Measurements from ENCODE around the gene AFAP1. TPM values are rescaled to one million over a fixed set of nuclear protein-coding genes. Genes with fewer than 3 reads are reported as not detected.

Gene AFAP1
- total RNA-seq, 5 donors from 2014 or later (not counting 1 experiment from before 2014, with no cell fraction given): 4.8 to 34.8 (median 20.3) TPM

GRCh38 chr4:7845493-7846128 lies 94.0 kb downstream of the AFAP1 start:
- Histone ChIP-seq H3K9me3 (no peaks in the 10 kb centered on the region), H3K27me3 (replicated peaks in 1 of 2; ENCODE audit: control insufficient read depth in 2 of 2, extremely low read depth in 1 of 2, insufficient read depth in 2 of 2, low read length in 1 of 2) (no peaks in the 10 kb centered on the region), H3K4me3 (ENCODE audit: control insufficient read depth in 1 of 2, extremely low read depth in 1 of 2, low read length in 1 of 2) (no peak overlapping the region), H3K4me1 (ENCODE audit: control insufficient read depth in 1 of 2, extremely low read depth in 1 of 2, insufficient read depth in 2 of 2, low read length in 2 of 2) (peaks cover 0 to 23% of the 10 kb centered on the region in 2 experiments), H3K36me3 (ENCODE audit: control insufficient read depth in 2 of 2, extremely low read depth in 1 of 2, insufficient read depth in 1 of 2, low read length in 1 of 2) (peaks cover 4% of the 10 kb centered on the region in 2 donors), H3K27ac (ENCODE audit: low read length) (no peak overlapping the region)
- no peak overlapping the region for H3K4me3 Mint-ChIP-seq
- peaks cover 38% of the 10 kb centered on the region for H3K36me3 Mint-ChIP-seq
- H3K4me1 Mint-ChIP-seq: peaks cover 13 to 55% (median 32%) of the 10 kb centered on the region in 3 donors
- POLR2A ChIA-PET: no interaction called here
- H3K27ac Mint-ChIP-seq: no peak overlapping the region
- CTCF ChIA-PET: interaction anchor here (0.5 to 1.3 kb wide), 9 partner anchors 9 to 606 kb away, joined by 3 to 9 read pairs (median 4); no protein-coding TSS in a partner anchor
- DNase-seq: peak in 8 of 35 experiments; percentile 13 to 45 (median 34)
- WGBS (ENCODE audit: insufficient coverage): 81% methylated on average over 9 of the region's 13 CpGs
- peak in 2 of 4 experiments; percentile 44 to 46 for ATAC-seq (replicated peaks in 1 of 4)
- peaks cover 0 to 5% of the 10 kb centered on the region in 2 donors for H3K27me3 Mint-ChIP-seq
- no peaks in the 10 kb centered on the region for H3K9me3 Mint-ChIP-seq

- no peak overlapping the region for H3K27ac ChIP-seq (ENCODE audit: low read length)
- peaks cover 13 to 45% (median 25%) of the 10 kb centered on the region in 3 donors for H3K4me1 Mint-ChIP-seq
- ChIA-PET CTCF (interaction anchor here in 1 of 2 donors (1.0 to 1.6 kb wide), 7 partner anchors 11 to 95 kb away, joined by 3 to 16 read pairs (median 6); partner anchors contain the start of gene AFAP1), POLR2A (interaction anchor here in 1 of 2 donors (0.7 to 1.1 kb wide), 2 partner anchors 14 to 16 kb away, joined by 3 read pairs; no protein-coding TSS in a partner anchor)
- peaks cover 0 to 20% of the 10 kb centered on the region in 2 experiments for H3K4me1 ChIP-seq (ENCODE audit: control insufficient read depth in 1 of 2, extremely low read depth in 1 of 2, insufficient read depth in 2 of 2, low read length in 2 of 2)
- peaks cover 45% of the 10 kb centered on the region for H3K36me3 Mint-ChIP-seq
- peak overlapping the region in 1 of 2 donors; percentile 69 for H3K27ac Mint-ChIP-seq
- H3K9me3 Mint-ChIP-seq: no peaks in the 10 kb centered on the region
- ATAC-seq (replicated peaks in 1 of 4) (no peak), DNase-seq (no peak)
- 74% methylated on average over 8 of the region's 11 CpGs for WGBS (ENCODE audit: insufficient coverage)
- H3K27me3 Mint-ChIP-seq: peaks cover 0 to 5% of the 10 kb centered on the region in 2 donors
- no peaks in the 10 kb centered on the region for H3K9me3 ChIP-seq
- H3K27me3 ChIP-seq (replicated peaks in 1 of 2; ENCODE audit: control insufficient read depth in 2 of 2, extremely low read depth in 1 of 2, insufficient read depth in 2 of 2, low read length in 1 of 2): no peaks in the 10 kb centered on the region
- H3K36me3 ChIP-seq (ENCODE audit: control insufficient read depth in 2 of 2, extremely low read depth in 1 of 2, insufficient read depth in 1 of 2, low read length in 1 of 2): peaks cover 4% of the 10 kb centered on the region in 2 donors
- no peak overlapping the region for H3K4me3 ChIP-seq (ENCODE audit: control insufficient read depth in 1 of 2, extremely low read depth in 1 of 2, low read length in 1 of 2)
- no peak overlapping the region for H3K4me3 Mint-ChIP-seq
These were observed 95.1 kb downstream of the AFAP1 start for GRCh38 chr4:7844594-7844991.

- Histone ChIP-seq H3K4me1 (ENCODE audit: control insufficient read depth in 1 of 2, extremely low read depth in 1 of 2, insufficient read depth in 2 of 2, low read length in 2 of 2) (peaks cover 0 to 19% of the 10 kb centered on the region in 2 experiments), H3K27ac (ENCODE audit: low read length) (no peak overlapping the region), H3K36me3 (ENCODE audit: control insufficient read depth in 2 of 2, extremely low read depth in 1 of 2, insufficient read depth in 1 of 2, low read length in 1 of 2) (peaks cover 4% of the 10 kb centered on the region in 2 donors), H3K9me3 (no peaks in the 10 kb centered on the region), H3K4me3 (ENCODE audit: control insufficient read depth in 1 of 2, extremely low read depth in 1 of 2, low read length in 1 of 2) (no peak overlapping the region), H3K27me3 (replicated peaks in 1 of 2; ENCODE audit: control insufficient read depth in 2 of 2, extremely low read depth in 1 of 2, insufficient read depth in 2 of 2, low read length in 1 of 2) (no peaks in the 10 kb centered on the region)
- Mint-ChIP-seq H3K4me1 (peaks cover 13 to 41% (median 24%) of the 10 kb centered on the region in 3 donors), H3K4me3 (peak overlapping the region in 1 of 3 donors; percentile 15), H3K36me3 (peaks cover 48% of the 10 kb centered on the region), H3K27ac (peak overlapping the region; percentile 53 to 69), H3K9me3 (no peaks in the 10 kb centered on the region), H3K27me3 (peaks cover 0 to 5% of the 10 kb centered on the region in 2 donors)
- CTCF ChIA-PET: interaction anchor here (0.5 to 1.6 kb wide), 14 partner anchors 11 to 1124 kb away, joined by 3 to 16 read pairs (median 3); partner anchors contain the start of gene AFAP1 (in 1 of the 2)
- peak in 33 of 35 experiments; percentile 19 to 81 (median 50) for DNase-seq
- peak; percentile 68 to 91 (median 84) for ATAC-seq (replicated peaks in 1 of 4)
- 32% methylated on average over 7 of the region's 11 CpGs for WGBS (ENCODE audit: insufficient coverage)
- POLR2A ChIA-PET: interaction anchor here in 1 of 2 donors (0.7 to 1.1 kb wide), 2 partner anchors 13 to 16 kb away, joined by 3 read pairs; no protein-coding TSS in a partner anchor
These were observed 95.6 kb downstream of the AFAP1 start for GRCh38 chr4:7843831-7844593.

- Mint-ChIP-seq H3K4me1 (peaks cover 13 to 31% (median 20%) of the 10 kb centered on the region in 3 donors), H3K9me3 (no peaks in the 10 kb centered on the region), H3K36me3 (peaks cover 45% of the 10 kb centered on the region), H3K27ac (no peak overlapping the region), H3K27me3 (peaks cover 0 to 3% of the 10 kb centered on the region in 2 donors), H3K4me3 (no peak overlapping the region)
- Histone ChIP-seq H3K4me1 (ENCODE audit: control insufficient read depth in 1 of 2, extremely low read depth in 1 of 2, insufficient read depth in 2 of 2, low read length in 2 of 2) (peaks cover 0 to 17% of the 10 kb centered on the region in 2 experiments), H3K4me3 (ENCODE audit: control insufficient read depth in 1 of 2, extremely low read depth in 1 of 2, low read length in 1 of 2) (no peak overlapping the region), H3K9me3 (no peaks in the 10 kb centered on the region), H3K27ac (ENCODE audit: low read length) (no peak overlapping the region), H3K27me3 (replicated peaks in 1 of 2; ENCODE audit: control insufficient read depth in 2 of 2, extremely low read depth in 1 of 2, insufficient read depth in 2 of 2, low read length in 1 of 2) (no peaks in the 10 kb centered on the region), H3K36me3 (ENCODE audit: control insufficient read depth in 2 of 2, extremely low read depth in 1 of 2, insufficient read depth in 1 of 2, low read length in 1 of 2) (peaks cover 4% of the 10 kb centered on the region in 2 donors)
- ChIA-PET POLR2A (no interaction called here), CTCF (interaction anchor here in 1 of 2 donors (0.9 to 1.4 kb wide), 3 partner anchors 13 to 146 kb away, joined by 3 read pairs; no protein-coding TSS in a partner anchor)
- ATAC-seq (replicated peaks in 1 of 4): no peak
- 87% methylated on average over 19 of the region's 22 CpGs for WGBS (ENCODE audit: insufficient coverage)
- no peak for DNase-seq
These were observed 97.0 kb downstream of the AFAP1 start for GRCh38 chr4:7842384-7843279.

- Mint-ChIP-seq H3K27me3 (no peaks in the 10 kb centered on the region), H3K4me1 (peaks cover 13 to 28% (median 18%) of the 10 kb centered on the region in 3 donors), H3K9me3 (no peaks in the 10 kb centered on the region), H3K36me3 (peaks cover 49% of the 10 kb centered on the region), H3K4me3 (no peak overlapping the region), H3K27ac (no peak overlapping the region)
- WGBS (ENCODE audit: insufficient coverage): no CpG with 5 or more reads among the region's 2 CpGs
- Histone ChIP-seq H3K4me3 (ENCODE audit: control insufficient read depth in 1 of 2, extremely low read depth in 1 of 2, low read length in 1 of 2) (no peak overlapping the region), H3K4me1 (ENCODE audit: control insufficient read depth in 1 of 2, extremely low read depth in 1 of 2, insufficient read depth in 2 of 2, low read length in 2 of 2) (peaks cover 0 to 17% of the 10 kb centered on the region in 2 experiments), H3K27me3 (replicated peaks in 1 of 2; ENCODE audit: control insufficient read depth in 2 of 2, extremely low read depth in 1 of 2, insufficient read depth in 2 of 2, low read length in 1 of 2) (no peaks in the 10 kb centered on the region), H3K27ac (ENCODE audit: low read length) (no peak overlapping the region), H3K9me3 (no peaks in the 10 kb centered on the region), H3K36me3 (ENCODE audit: control insufficient read depth in 2 of 2, extremely low read depth in 1 of 2, insufficient read depth in 1 of 2, low read length in 1 of 2) (peaks cover 4% of the 10 kb centered on the region in 2 donors)
- ChIA-PET CTCF (no interaction called here), POLR2A (no interaction called here)
- no peak for ATAC-seq (replicated peaks in 1 of 4)
- DNase-seq: no peak
These were observed 97.8 kb downstream of the AFAP1 start for GRCh38 chr4:7841894-7842293.
